ENCODE measurements around the gene CXCL8.

The CXCL8 gene

GRCh38 chr4:73704314-73705055, 35.9 kb upstream of the CXCL8 start:
- TF ChIP-seq TAF1 (IDR thresholded peaks at IDR 0.05; ENCODE audit: borderline replicate concordance, insufficient read depth, low read length) (no peak), FOXP2 (optimal IDR thresholded peaks at IDR 0.05; ENCODE audit: borderline replicate concordance, extremely low read depth, extremely low read length, insufficient read depth) (peak; percentile 13), SIN3A (IDR thresholded peaks at IDR 0.05; ENCODE audit: borderline replicate concordance, insufficient read depth, low read length) (peak; percentile 83; the same call in 1 of the 2 replicates), POLR2AphosphoS5 (IDR thresholded peaks at IDR 0.05; ENCODE audit: low read depth, low read length) (peak; percentile 38; the same call in 1 of the 2 replicates)
- TF ChIP-seq, protein P1, sequence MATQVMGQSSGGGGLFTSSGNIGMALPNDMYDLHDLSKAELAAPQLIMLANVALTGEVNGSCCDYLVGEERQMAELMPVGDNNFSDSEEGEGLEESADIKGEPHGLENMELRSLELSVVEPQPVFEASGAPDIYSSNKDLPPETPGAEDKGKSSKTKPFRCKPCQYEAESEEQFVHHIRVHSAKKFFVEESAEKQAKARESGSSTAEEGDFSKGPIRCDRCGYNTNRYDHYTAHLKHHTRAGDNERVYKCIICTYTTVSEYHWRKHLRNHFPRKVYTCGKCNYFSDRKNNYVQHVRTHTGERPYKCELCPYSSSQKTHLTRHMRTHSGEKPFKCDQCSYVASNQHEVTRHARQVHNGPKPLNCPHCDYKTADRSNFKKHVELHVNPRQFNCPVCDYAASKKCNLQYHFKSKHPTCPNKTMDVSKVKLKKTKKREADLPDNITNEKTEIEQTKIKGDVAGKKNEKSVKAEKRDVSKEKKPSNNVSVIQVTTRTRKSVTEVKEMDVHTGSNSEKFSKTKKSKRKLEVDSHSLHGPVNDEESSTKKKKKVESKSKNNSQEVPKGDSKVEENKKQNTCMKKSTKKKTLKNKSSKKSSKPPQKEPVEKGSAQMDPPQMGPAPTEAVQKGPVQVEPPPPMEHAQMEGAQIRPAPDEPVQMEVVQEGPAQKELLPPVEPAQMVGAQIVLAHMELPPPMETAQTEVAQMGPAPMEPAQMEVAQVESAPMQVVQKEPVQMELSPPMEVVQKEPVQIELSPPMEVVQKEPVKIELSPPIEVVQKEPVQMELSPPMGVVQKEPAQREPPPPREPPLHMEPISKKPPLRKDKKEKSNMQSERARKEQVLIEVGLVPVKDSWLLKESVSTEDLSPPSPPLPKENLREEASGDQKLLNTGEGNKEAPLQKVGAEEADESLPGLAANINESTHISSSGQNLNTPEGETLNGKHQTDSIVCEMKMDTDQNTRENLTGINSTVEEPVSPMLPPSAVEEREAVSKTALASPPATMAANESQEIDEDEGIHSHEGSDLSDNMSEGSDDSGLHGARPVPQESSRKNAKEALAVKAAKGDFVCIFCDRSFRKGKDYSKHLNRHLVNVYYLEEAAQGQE (IDR thresholded peaks at IDR 0.05; ENCODE audit: insufficient read depth in 1 of 2, low read depth in 2 of 2, low read length in 2 of 2): 0 out of 4 replicates have a peak, but pooled peaks of 1 of the 2 experiments have one; percentile 26

DNA sequence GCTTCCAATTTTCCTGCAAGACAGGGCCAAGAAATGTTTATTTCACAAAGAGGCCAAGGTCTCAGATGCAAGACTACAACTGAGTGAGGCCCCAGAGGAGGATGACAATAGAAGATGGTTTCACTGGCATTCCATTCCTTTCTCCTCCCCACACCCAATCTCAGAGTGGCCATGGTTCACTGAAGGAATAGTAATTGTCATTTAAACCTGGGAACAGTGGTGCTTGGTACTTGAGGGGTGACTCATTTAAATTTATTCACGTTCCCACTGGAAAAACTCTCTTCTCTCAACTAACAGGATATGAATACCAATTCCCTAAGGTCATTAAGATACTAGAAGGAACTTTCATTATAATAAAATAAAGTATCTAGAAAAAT, 35.3 kb upstream of the CXCL8 start:
- TF ChIP-seq FOXP2 (optimal IDR thresholded peaks at IDR 0.05; ENCODE audit: borderline replicate concordance, extremely low read depth, extremely low read length, insufficient read depth) (no peak), TAF1 (IDR thresholded peaks at IDR 0.05; ENCODE audit: borderline replicate concordance, insufficient read depth, low read length) (no peak), POLR2AphosphoS5 (IDR thresholded peaks at IDR 0.05; ENCODE audit: low read depth, low read length) (no peak), SIN3A (IDR thresholded peaks at IDR 0.05; ENCODE audit: borderline replicate concordance, insufficient read depth, low read length) (no peak)
- TF ChIP-seq, protein P1 (IDR thresholded peaks at IDR 0.05; ENCODE audit: insufficient read depth in 1 of 2, low read depth in 2 of 2, low read length in 2 of 2): no peak

DNA sequence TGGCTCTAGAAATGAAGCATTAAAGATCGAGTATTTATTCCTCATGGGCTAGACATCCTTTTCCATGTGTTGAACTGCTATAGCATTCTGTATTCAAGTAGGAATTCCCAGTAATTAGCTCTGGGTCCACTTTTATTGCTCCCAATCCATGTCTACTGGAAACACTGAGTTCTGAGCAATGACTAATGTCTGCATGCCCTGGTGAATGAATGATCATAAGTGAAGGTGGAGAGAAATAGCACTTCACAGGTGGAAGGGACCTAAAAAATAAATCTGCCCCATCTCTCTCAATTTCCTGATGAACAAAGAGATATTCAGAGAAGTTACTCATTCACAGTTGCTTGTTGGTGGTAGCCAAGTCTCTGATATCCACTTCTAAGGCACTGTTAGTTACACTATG, 34.6 kb upstream of the CXCL8 start:
- no peak for TF ChIP-seq TAF1 (IDR thresholded peaks at IDR 0.05; ENCODE audit: borderline replicate concordance, insufficient read depth, low read length)
- TF ChIP-seq FOXP2 (optimal IDR thresholded peaks at IDR 0.05; ENCODE audit: borderline replicate concordance, extremely low read depth, extremely low read length, insufficient read depth): no peak
- TF ChIP-seq, protein P1 (IDR thresholded peaks at IDR 0.05; ENCODE audit: insufficient read depth in 1 of 2, low read depth in 2 of 2, low read length in 2 of 2): no peak
- no peak for TF ChIP-seq POLR2AphosphoS5 (IDR thresholded peaks at IDR 0.05; ENCODE audit: low read depth, low read length)
- TF ChIP-seq SIN3A (IDR thresholded peaks at IDR 0.05; ENCODE audit: borderline replicate concordance, insufficient read depth, low read length): no peak

DNA sequence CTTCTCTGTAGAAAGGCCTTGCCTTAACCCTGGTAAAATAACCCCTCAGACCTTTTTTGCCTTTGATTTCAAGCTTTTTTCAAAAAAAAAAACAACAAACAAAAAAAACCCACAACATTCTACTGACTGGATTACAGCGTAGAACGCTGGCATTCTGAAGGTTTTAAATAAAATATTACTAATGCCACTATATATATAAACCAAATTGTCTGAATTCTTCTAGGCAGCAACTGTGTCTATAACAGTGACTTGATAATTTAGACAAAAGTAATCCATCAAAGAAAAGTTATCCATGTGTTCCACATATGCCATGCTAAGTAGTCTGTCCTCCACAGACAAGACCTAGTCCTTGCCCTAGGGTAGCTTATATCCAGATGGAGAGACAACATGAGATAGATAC, 33.6 kb upstream of the CXCL8 start:
- TF ChIP-seq SIN3A (IDR thresholded peaks at IDR 0.05; ENCODE audit: borderline replicate concordance, insufficient read depth, low read length): no peak
- no peak for TF ChIP-seq TAF1 (IDR thresholded peaks at IDR 0.05; ENCODE audit: borderline replicate concordance, insufficient read depth, low read length)
- TF ChIP-seq POLR2AphosphoS5 (IDR thresholded peaks at IDR 0.05; ENCODE audit: low read depth, low read length): no peak
- no peak for TF ChIP-seq FOXP2 (optimal IDR thresholded peaks at IDR 0.05; ENCODE audit: borderline replicate concordance, extremely low read depth, extremely low read length, insufficient read depth)
- TF ChIP-seq, protein P1 (IDR thresholded peaks at IDR 0.05; ENCODE audit: insufficient read depth in 1 of 2, low read depth in 2 of 2, low read length in 2 of 2): no peak
